Astrocyte of the cerebellum (primary cell): ENCODE measurements around the gene FUT1.

Experiments used
- DNase-seq: peaks from one replicate; pipeline ENCODE4 v3.0.0-alpha.2; 2011; ENCODE audit warnings: low read depth
- H3K4me3 ChIP-seq: 2 replicates; pipeline ENCODE4 v1.5.1; 2011; ENCODE audit warnings: mild to moderate bottlenecking, low read depth, low read length, moderate library complexity
- in situ Hi-C: cut with HindIII; loops from 2 replicates; pipeline ENCODE4 v1.10.0; 2017; ENCODE audit warnings: low sequenced_read_pairs
- TF ChIP-seq, protein P1 (sequence below): IDR thresholded peaks from 2 replicates; pipeline ENCODE4 v1.5.1; 2012; ENCODE audit warnings: low read length, low read depth, moderate library complexity, mild to moderate bottlenecking; ENCODE audit errors: missing control alignments

FUT1 gene

DNA sequence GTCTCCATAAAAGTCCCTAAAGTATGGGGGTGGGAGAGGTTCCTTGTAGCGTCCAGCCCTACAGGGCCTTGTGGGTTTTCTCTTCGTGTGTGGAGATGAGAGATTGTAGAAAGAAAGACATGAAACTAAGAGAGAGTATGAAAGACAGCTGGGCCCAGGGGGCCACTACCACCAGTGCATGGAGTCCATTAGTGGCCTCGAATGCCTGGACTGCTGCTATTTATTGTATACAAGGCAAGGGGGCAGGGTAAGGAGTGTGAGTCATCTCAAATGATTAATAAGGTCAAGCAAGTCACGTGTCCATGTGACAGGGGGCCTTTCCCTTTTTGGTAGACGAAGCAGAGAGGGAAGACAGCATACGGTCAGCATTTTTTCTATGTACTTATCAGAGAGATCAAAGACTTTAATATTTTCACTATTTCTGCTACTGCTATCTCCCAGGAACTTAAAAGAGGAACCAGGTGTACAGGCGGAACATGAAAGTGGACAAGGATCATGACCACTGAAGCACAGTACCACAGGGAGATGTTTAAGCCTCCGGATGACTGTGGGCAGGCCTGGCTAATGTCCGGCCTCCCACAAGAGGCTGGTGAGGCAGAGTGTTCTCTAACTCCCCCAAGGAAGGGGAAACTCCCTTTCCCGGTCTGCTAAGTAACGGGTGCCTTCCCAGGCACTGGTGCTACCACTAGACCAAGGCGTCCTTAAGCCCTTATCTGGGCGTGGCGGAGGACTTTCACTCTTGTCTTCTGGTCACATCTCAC, 28.4 kb upstream of the FUT1 start:
- TF ChIP-seq, protein P1, sequence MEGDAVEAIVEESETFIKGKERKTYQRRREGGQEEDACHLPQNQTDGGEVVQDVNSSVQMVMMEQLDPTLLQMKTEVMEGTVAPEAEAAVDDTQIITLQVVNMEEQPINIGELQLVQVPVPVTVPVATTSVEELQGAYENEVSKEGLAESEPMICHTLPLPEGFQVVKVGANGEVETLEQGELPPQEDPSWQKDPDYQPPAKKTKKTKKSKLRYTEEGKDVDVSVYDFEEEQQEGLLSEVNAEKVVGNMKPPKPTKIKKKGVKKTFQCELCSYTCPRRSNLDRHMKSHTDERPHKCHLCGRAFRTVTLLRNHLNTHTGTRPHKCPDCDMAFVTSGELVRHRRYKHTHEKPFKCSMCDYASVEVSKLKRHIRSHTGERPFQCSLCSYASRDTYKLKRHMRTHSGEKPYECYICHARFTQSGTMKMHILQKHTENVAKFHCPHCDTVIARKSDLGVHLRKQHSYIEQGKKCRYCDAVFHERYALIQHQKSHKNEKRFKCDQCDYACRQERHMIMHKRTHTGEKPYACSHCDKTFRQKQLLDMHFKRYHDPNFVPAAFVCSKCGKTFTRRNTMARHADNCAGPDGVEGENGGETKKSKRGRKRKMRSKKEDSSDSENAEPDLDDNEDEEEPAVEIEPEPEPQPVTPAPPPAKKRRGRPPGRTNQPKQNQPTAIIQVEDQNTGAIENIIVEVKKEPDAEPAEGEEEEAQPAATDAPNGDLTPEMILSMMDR: no peak
- no peak for DNase-seq
- H3K4me3 ChIP-seq: no peak overlapping the region
- in situ Hi-C loops: no loop called here

DNA sequence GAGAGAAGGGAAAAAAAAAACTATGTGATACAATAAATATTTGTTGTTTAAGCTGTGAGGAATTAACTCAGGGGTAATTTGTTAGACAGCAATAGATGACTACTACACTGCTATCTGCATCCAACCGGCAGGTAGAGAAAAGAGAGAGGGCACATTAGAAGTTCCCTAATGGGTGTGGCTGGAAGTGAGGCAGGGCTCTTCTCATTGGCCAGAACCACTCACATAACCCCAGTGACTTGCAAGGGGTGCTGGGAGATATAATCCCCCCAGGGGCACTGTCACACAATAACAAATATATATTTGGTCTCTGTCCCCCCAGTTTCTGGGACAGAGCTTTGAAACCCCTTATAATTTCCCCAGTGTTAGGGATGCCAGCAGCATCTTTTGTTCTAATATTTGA, 27.2 kb upstream of the FUT1 start:
- in situ Hi-C loops: no loop called here
- H3K4me3 ChIP-seq: no peak overlapping the region
- no peak for DNase-seq
- TF ChIP-seq, protein P1: no peak

DNA sequence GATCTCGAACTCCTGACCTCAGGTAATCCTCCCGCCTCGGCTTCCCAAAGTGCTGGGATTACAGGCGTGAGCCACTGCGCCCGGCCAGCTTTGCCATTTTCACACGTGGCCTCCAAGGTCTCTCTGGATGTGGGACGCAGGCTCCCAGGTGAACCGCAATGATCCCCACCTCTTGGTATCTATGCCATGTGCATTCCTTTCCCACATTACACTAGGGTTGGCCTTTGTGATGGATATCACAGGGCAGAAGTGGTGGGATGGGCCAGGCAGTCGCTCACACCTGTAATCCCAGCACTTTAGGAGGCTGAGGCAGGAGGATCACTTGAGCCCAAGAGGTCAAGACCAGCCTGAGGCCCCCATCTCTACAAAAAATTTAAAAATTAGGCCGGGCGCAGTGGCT, 25.3 kb upstream of the FUT1 start:
- in situ Hi-C loops: no loop called here
- TF ChIP-seq, protein P1: no peak
- no peak for DNase-seq
- no peak overlapping the region for H3K4me3 ChIP-seq

DNA sequence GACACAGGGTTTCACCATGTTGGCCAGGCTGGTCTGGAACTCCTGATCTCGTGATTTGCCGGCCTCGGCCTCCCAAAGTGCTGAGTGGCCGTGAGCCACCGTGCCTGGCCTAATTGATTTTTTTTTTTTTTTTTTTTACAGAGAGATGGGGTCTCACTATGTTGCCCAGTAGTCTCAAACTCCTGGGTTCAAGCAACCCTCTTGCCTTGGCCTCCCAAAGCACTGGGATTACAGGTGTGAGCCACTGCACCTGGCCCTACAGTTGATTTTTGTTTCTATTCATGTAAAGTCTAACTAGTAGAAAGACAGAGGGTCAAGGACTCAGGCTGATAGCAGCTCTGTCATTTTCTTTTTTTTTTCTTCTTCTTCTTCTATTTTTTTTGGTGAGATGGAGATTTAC, 24.7 kb upstream of the FUT1 start:
- DNase-seq: no peak
- TF ChIP-seq, protein P1: no peak
- in situ Hi-C loops: no loop called here
- no peak overlapping the region for H3K4me3 ChIP-seq

DNA sequence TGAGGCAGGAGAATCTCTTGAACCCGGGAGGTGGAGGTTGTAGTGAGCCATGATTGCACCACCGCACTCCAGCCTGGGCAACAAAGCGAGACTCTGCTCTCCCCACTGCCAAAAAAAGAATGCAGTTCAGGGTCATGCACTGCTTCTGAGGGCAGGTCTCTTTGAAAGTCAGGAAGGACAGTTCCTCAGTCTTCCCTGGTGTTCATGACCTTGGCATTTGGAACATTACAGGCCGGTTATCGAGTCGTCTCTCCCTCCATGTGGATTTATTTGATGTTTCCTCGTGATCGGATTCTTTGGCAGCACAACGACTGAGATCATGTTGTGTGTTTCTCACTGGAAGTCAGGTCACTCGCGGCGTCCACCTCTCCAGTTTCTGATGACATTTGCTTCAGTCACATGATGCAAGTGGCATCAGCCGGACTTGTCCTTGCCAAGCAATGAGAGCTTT, 20.1 kb upstream of the FUT1 start:
- H3K4me3 ChIP-seq: no peak overlapping the region
- in situ Hi-C loops: no loop called here
- TF ChIP-seq, protein P1: no peak
- DNase-seq: no peak

DNA sequence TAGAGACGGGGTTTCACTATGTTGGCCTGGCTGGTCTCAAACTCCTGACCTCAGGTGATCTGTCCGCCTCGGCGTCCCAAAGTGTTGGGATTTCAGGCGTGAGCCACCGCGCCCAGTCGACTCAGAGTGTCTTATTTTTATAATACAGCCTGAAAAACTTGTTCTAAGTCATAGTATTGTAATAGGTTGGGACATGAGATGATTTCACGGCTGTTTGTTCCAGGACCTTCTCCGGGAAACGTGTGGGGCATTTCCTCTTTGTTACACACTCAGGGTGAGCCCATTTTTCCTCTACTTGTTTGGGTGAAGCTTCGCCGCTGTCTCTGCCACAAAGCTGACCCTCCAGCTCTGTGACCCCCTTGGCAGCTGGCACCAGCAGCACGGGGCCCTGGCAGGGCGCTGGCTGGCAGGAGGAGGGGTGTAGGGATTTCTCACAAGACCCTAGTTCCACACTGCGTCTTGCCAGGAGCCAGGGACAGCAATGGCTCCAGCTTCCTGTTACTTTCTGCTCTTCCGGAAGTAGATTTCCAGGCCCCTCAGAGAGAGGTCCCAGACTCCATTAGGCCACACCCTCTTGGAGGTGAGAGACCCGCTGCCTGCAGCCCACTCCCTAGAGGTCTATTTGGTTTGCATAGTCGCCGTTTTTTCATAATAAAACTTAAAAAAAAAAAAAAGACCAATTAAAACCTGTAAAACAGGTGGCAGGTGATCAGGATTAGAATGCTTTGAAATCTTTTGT, 18.5 kb upstream of the FUT1 start:
- TF ChIP-seq, protein P1: no peak
- in situ Hi-C loops: no loop called here

More for the DNA sequence above, 18.5 kb upstream of the FUT1 start:
- H3K4me3 ChIP-seq: no peak overlapping the region
- no peak for DNase-seq
